OCI-LY7 (cell line): Measurements from ENCODE around the gene HOXC4. TPM values are rescaled to one million over a fixed set of nuclear protein-coding genes. Genes with fewer than 3 reads are reported as not detected.

Source experiments
- BruUV-seq: library from RNA; stranded (reverse); fragments of 400-500 nt; replicated peaks from 2 replicates; lab custom pipeline; 2021; lab: Mats Ljungman, UMichigan
- CTCF ChIA-PET: fragments of 300-600 bp; sonication (Branson Sonifier 250); formaldehyde crosslinking; loops from one replicate; lab custom pipeline; 2022; ENCODE audit warnings: antibody characterized with exemption; ENCODE audit not compliant: unreplicated experiment; lab: Charles Lee
- POLR2A ChIA-PET: fragments of 300-600 bp; sonication (Branson Sonifier 250); formaldehyde crosslinking; loops from one replicate; lab custom pipeline; 2022; ENCODE audit warnings: antibody characterized with exemption; lab: Charles Lee
- DNase-seq: peaks from one replicate; pipeline ENCODE4 v3.0.0-alpha.2; 2015; ENCODE audit warnings: low spot score
- H2AFZ ChIP-seq: fragments of 200-600 bp; sonication (generic), shearing (Covaris generic); 2 replicates; pipeline ENCODE4 v1.6.1; 2014; ENCODE audit warnings: mild to moderate bottlenecking, antibody characterized with exemption, low read length, moderate library complexity
- H3K27ac ChIP-seq: fragments of 200-600 bp; sonication (generic); 2 replicates; pipeline ENCODE4 v1.5.1; 2014; ENCODE audit warnings: mixed run types, low read depth, mild to moderate bottlenecking, moderate library complexity, low read length, inconsistent platforms; ENCODE audit not compliant: poor library complexity, severe bottlenecking
- H3K36me3 ChIP-seq: fragments of 200-600 bp; sonication (generic); 2 replicates; pipeline ENCODE4 v1.6.1; 2014; ENCODE audit warnings: mild to moderate bottlenecking, antibody characterized with exemption, low read length, moderate library complexity, mixed read lengths; ENCODE audit not compliant: insufficient read depth
- H3K4me1 ChIP-seq: fragments of 200-600 bp; sonication (generic); 2 replicates; pipeline ENCODE4 v1.5.1; 2014; ENCODE audit warnings: mild to moderate bottlenecking, low read length; ENCODE audit not compliant: insufficient read depth, poor library complexity, severe bottlenecking
- H3K4me2 ChIP-seq: fragments of 200-600 bp; sonication (generic); 2 replicates; pipeline ENCODE4 v1.6.1; 2014; ENCODE audit warnings: mild to moderate bottlenecking, low read length
- H3K4me3 ChIP-seq: fragments of 200-600 bp; sonication (generic); 2 replicates; pipeline ENCODE4 v1.5.1; 2014; ENCODE audit warnings: mild to moderate bottlenecking, low read depth, low read length; ENCODE audit not compliant: poor library complexity, severe bottlenecking
- H3K79me2 ChIP-seq: fragments of 200-600 bp; sonication (generic); 2 replicates; pipeline ENCODE4 v1.6.1; 2016; ENCODE audit warnings: low read depth, mild to moderate bottlenecking, low read length, moderate library complexity, mixed read lengths; ENCODE audit not compliant: insufficient read depth
- H3K9me2 ChIP-seq: fragments of 200-600 bp; sonication (generic); 2 replicates; pipeline ENCODE4 v1.6.1; 2016; ENCODE audit warnings: mild to moderate bottlenecking, low read length, mixed read lengths; ENCODE audit not compliant: insufficient read depth
- H3K9me3 ChIP-seq: fragments of 200-600 bp; sonication (generic); 2 replicates; pipeline ENCODE4 v1.6.1; 2014; ENCODE audit warnings: mild to moderate bottlenecking, mixed run types, low read length, mixed read lengths
- H4K20me1 ChIP-seq: fragments of 200-600 bp; sonication (generic); 2 replicates; pipeline ENCODE4 v1.6.1; 2014; ENCODE audit warnings: mild to moderate bottlenecking, antibody characterized with exemption, low read length, moderate library complexity, mixed read lengths; ENCODE audit not compliant: insufficient read depth
- EZH2phosphoT487 ChIP-seq: fragments of 200-600 bp; sonication (generic); IDR thresholded peaks from 2 replicates; pipeline ENCODE4 v1.6.1; 2018; ENCODE audit warnings: low read depth, borderline replicate concordance, mild to moderate bottlenecking, mixed run types, antibody characterized with exemption, low read length, moderate library complexity, mixed read lengths
- intact Hi-C: fragments of 100-400 bp; cut with micrococcal nuclease; formaldehyde crosslinking; loops from one replicate; pipeline ENCODE4 v1.10.0; 2022; ENCODE audit not compliant: unreplicated experiment
- total RNA-seq, 2 experiments: library from RNA; depleted of rRNA in 1 of 2; stranded (reverse); fragments of >200 nt in 1 of 2; shearing (Covaris generic) in 1 of 2; gene quantifications; 2 replicates each; pipeline ENCODE4 v1.2.3, GENCODE V29; 2014 to 2022
- TF ChIP-seq, protein P1 (sequence below): fragments of 200-600 bp; sonication (generic); conservative IDR thresholded peaks from 2 replicates; pipeline ENCODE4 v1.5.1; 2014; ENCODE audit warnings: mild to moderate bottlenecking, antibody characterized with exemption, low read length, moderate library complexity, mixed read lengths

The HOXC4 gene
- total RNA-seq, 2 experiments from 2014 or later, result 7.1 to 20.0 TPM

DNA sequence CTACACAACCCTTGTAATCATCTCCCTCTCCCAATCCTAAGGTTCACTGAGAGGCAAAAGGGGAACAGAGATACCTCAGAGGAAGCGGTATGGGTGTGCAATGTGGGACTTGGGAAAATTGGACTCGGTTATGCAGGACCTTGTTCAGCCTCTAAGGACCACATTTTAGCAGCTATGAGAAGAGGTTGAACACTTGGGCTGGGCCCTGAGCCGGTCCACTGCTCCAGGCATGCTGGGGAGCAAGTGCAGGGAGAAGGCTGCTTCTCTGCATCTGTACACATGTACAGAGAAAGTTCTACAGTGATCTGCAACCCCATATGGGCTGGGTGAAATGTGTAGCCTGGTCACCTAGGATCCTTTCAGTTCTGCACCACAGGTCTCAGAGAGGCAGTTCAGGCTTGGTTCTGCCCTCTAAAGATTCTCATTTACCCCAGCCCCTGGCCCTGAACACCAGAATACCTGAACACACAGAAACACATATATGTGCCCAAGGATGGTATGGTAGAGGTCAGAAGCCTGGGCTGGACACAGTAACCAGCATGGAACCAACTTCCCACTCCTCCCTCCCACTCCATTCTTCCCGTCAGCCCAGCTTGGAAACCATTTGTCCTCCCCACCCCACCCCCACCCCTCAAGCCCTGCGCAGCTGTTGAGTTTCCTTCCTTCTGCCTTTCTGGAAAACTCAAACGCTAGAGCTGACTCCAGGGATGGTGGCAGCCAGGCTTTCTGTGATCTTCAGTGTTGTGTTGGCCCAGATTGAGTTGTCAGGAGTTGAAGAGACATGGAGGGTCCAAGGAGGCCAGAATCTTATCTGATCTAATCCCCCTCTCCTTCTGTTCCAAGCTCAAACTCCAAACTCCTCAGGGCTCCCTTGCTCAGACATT is 10.4 kb upstream of the HOXC4 start:
- POLR2A ChIA-PET, result interaction anchor here (0.6 to 2.8 kb wide), 3 partner anchors 10 to 26 kb away, joined by 5 to 32 read pairs (median 8); partner anchors contain the start of genes HOXC4 and HOXC6

DNA sequence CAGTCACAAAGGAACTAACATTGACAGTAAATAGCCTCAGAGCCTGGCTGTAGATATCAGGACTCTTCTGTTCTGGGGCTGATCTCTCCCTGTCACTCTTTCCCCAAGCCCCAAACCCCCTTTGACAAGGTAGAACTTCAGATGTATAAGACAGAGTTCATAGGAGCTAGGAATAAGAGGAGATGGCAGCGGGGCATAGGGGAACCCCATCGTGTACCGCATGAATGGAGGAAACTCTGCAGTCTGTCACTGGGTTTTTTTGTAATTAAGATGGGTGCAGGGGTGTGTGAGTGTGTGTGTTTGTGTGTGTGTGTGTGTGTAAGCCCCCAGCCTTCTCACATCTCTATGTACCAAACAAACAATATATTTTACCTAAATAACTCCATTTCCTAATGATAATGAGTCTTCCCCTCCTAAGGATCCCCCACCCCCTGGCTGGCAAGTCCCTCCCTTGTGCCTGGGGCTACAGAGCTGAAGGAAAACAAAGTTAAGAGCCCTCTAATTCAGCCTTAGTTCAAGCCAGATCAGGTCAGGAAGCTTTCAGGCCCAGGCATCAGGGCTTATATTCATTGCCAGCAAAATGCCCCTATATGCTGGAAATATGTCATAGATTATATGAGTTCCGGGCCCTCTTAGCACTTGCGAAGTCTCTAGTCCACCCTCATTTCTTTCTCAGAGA is 9.1 kb upstream of the HOXC4 start:
- Histone ChIP-seq H4K20me1 (no peaks in the 10 kb centered on the region), H3K27ac (peak overlapping the region; percentile 21), H3K9me2 (no peaks in the 10 kb centered on the region), H3K79me2 (no peaks in the 10 kb centered on the region), H3K4me2 (peak overlapping the region; percentile 57), H3K4me1 (peaks cover 31% of the 10 kb centered on the region), H2AFZ (peak overlapping the region; percentile 38; the same call in 1 of the 2 replicates), H3K9me3 (no peaks in the 10 kb centered on the region), H3K4me3 (no peak overlapping the region), H3K36me3 (no peaks in the 10 kb centered on the region)
- ChIA-PET POLR2A (interaction anchor here (2.5 to 2.8 kb wide), 2 partner anchors 9 to 27 kb away, joined by 8 to 32 read pairs; partner anchors contain the start of gene HOXC4), CTCF (interaction anchor here (0.5 kb wide), 1 partner anchor 34 kb away, joined by 7 read pairs; no protein-coding TSS in a partner anchor)
- DNase-seq, result no peak
- TF ChIP-seq EZH2phosphoT487, result no peak
- TF ChIP-seq, protein P1, sequence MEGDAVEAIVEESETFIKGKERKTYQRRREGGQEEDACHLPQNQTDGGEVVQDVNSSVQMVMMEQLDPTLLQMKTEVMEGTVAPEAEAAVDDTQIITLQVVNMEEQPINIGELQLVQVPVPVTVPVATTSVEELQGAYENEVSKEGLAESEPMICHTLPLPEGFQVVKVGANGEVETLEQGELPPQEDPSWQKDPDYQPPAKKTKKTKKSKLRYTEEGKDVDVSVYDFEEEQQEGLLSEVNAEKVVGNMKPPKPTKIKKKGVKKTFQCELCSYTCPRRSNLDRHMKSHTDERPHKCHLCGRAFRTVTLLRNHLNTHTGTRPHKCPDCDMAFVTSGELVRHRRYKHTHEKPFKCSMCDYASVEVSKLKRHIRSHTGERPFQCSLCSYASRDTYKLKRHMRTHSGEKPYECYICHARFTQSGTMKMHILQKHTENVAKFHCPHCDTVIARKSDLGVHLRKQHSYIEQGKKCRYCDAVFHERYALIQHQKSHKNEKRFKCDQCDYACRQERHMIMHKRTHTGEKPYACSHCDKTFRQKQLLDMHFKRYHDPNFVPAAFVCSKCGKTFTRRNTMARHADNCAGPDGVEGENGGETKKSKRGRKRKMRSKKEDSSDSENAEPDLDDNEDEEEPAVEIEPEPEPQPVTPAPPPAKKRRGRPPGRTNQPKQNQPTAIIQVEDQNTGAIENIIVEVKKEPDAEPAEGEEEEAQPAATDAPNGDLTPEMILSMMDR, result no peak
- intact Hi-C loops, result no loop called here
- BruUV-seq, result no TSS peak

More for the DNA sequence above, 10.4 kb upstream of the HOXC4 start:
- peak overlapping the region; percentile 57 for H3K4me2 ChIP-seq
- no TSS peak for BruUV-seq
- no peak for DNase-seq
- no peaks in the 10 kb centered on the region for H3K36me3 ChIP-seq
- no peaks in the 10 kb centered on the region for H3K9me2 ChIP-seq
- peak overlapping the region; percentile 38; the same call in 1 of the 2 replicates for H2AFZ ChIP-seq
- no peaks in the 10 kb centered on the region for H3K9me3 ChIP-seq
- TF ChIP-seq, protein P1, result no peak
- no peak for TF ChIP-seq EZH2phosphoT487
- no peaks in the 10 kb centered on the region for H4K20me1 ChIP-seq
- peaks cover 32% of the 10 kb centered on the region for H3K4me1 ChIP-seq
- CTCF ChIA-PET, result interaction anchor here (1.3 kb wide), 1 partner anchor 9 kb away, joined by 6 read pairs; no protein-coding TSS in a partner anchor
- H3K4me3 ChIP-seq, result peak overlapping the region; percentile 5
- H3K27ac ChIP-seq, result peak overlapping the region; percentile 21
- H3K79me2 ChIP-seq, result no peaks in the 10 kb centered on the region
- intact Hi-C loops, result no loop called here
